Measurements from ENCODE around the gene TOMM20. TPM values are rescaled to one million over a fixed set of nuclear protein-coding genes. Genes with fewer than 3 reads are reported as not detected.

Gene TOMM20
- total RNA-seq, 1 experiment from 2014 or later = 101 TPM

GRCh38 chr1:235108185-235108593, 20.4 kb downstream of the TOMM20 start:
- ATAC-seq (no peak), DNase-seq (ENCODE audit: low read depth, low spot score) (no peak)
- in situ Hi-C loops (cut with HindIII; ENCODE audit: low pct_unique_long_range_greater_than_20kb, low sequenced_read_pairs) = no loop called here
- Histone ChIP-seq H3K36me3 (ENCODE audit: control insufficient read depth, insufficient read depth, low read length) (peaks cover 32% of the 10 kb centered on the region), H3K27ac (ENCODE audit: low read length) (no peak overlapping the region), H3K27me3 (ENCODE audit: control insufficient read depth, insufficient read depth, low read length) (no peaks in the 10 kb centered on the region), H3K4me3 (ENCODE audit: low read depth in 2 of 2, low read length in 2 of 2) (no peak overlapping the region), H3K9me3 (ENCODE audit: control insufficient read depth, insufficient read depth, low read depth, low read length) (no peaks in the 10 kb centered on the region), H3K4me1 (ENCODE audit: control insufficient read depth, insufficient read depth, low read length) (peaks cover 26% of the 10 kb centered on the region)
- ChIA-PET POLR2A (interaction anchor here (0.6 kb wide), 1 partner anchor 124 kb away, joined by 3 read pairs; no protein-coding TSS in a partner anchor), CTCF (no interaction called here)
- TF ChIP-seq REST (IDR thresholded peaks at IDR 0.05; ENCODE audit: insufficient read depth in 1 of 2, low read depth in 2 of 2, low read length in 1 of 2) (no peak), CTCF (IDR thresholded peaks at IDR 0.05) (no peak), SIN3A (IDR thresholded peaks at IDR 0.05; ENCODE audit: borderline replicate concordance, insufficient read depth, low read depth, low read length) (no peak), TCF7L2 (IDR thresholded peaks at IDR 0.05; ENCODE audit: low read depth, low read length) (no peak), POLR2AphosphoS5 (IDR thresholded peaks at IDR 0.05; ENCODE audit: low read depth, low read length) (no peak; the same call in 1 of the 2 replicates)
- no TSS peak for BruUV-seq (replicated peaks)
- intact Hi-C loops (cut with micrococcal nuclease; ENCODE audit: unreplicated experiment) = no loop called here

- in situ Hi-C loops (cut with HindIII; ENCODE audit: low pct_unique_long_range_greater_than_20kb, low sequenced_read_pairs) (no loop called here), intact Hi-C loops (cut with micrococcal nuclease; ENCODE audit: unreplicated experiment) (no loop called here)
- POLR2A ChIA-PET = interaction anchor here (0.6 kb wide), 1 partner anchor 125 kb away, joined by 3 read pairs; no protein-coding TSS in a partner anchor
- ATAC-seq (no peak), DNase-seq (ENCODE audit: low read depth, low spot score) (no peak)
- CTCF ChIA-PET = no interaction called here
- Histone ChIP-seq H3K36me3 (ENCODE audit: control insufficient read depth, insufficient read depth, low read length) (peaks cover 26% of the 10 kb centered on the region), H3K27me3 (ENCODE audit: control insufficient read depth, insufficient read depth, low read length) (no peaks in the 10 kb centered on the region), H3K27ac (ENCODE audit: low read length) (no peak overlapping the region), H3K4me3 (ENCODE audit: low read depth in 2 of 2, low read length in 2 of 2) (no peak overlapping the region), H3K4me1 (ENCODE audit: control insufficient read depth, insufficient read depth, low read length) (peaks cover 23% of the 10 kb centered on the region), H3K9me3 (ENCODE audit: control insufficient read depth, insufficient read depth, low read depth, low read length) (no peaks in the 10 kb centered on the region)
- BruUV-seq (replicated peaks) = no TSS peak
- TF ChIP-seq POLR2AphosphoS5 (IDR thresholded peaks at IDR 0.05; ENCODE audit: low read depth, low read length) (peak; percentile 40; the same call in 1 of the 2 replicates), CTCF (IDR thresholded peaks at IDR 0.05) (no peak), TCF7L2 (IDR thresholded peaks at IDR 0.05; ENCODE audit: low read depth, low read length) (no peak)
These were observed 21.1 kb downstream of the TOMM20 start for GRCh38 chr1:235107368-235108184.
